PC-3 (cell line): ENCODE measurements around the gene CMTM2. TPM values are rescaled to one million over a fixed set of nuclear protein-coding genes. Genes with fewer than 3 reads are reported as not detected.
"Not testable (repeated sequence)": the region's sequence is repeated elsewhere in the genome, so short reads cannot be mapped to it uniquely, and the experiment has no call there.

Experiments used
- ATAC-seq: fragments of 200-7000 bp; cut with Tn5 transposase; 2 replicates; pipeline ENCODE4 v1.9.1; 2020; ENCODE audit warnings: mild to moderate bottlenecking, moderate library complexity
- BruUV-seq: library from RNA; stranded (reverse); fragments of 400-500 nt; replicated peaks from 2 replicates; lab custom pipeline; 2021; lab: Mats Ljungman, UMichigan
- CTCF ChIA-PET: fragments of 300-600 bp; sonication (Branson Sonifier 250); formaldehyde crosslinking; loops from one replicate; lab custom pipeline; 2022; ENCODE audit warnings: antibody characterized with exemption; lab: Charles Lee
- POLR2A ChIA-PET: fragments of 300-600 bp; sonication (Branson Sonifier 250); formaldehyde crosslinking; loops from one replicate; lab custom pipeline; 2022; ENCODE audit warnings: antibody characterized with exemption; ENCODE audit not compliant: unreplicated experiment; lab: Charles Lee
- DNase-seq: peaks from one replicate; pipeline ENCODE4 v3.0.0-alpha.2; 2015
- H2AFZ ChIP-seq: fragments of 300-600 bp; sonication (generic); 2 replicates; pipeline ENCODE4 v1.6.0; 2016; ENCODE audit warnings: antibody characterized with exemption, low read length
- H3F3A ChIP-seq: fragments of 300-600 bp; sonication (generic); one replicate; pipeline ENCODE4 v1.6.0; 2017; ENCODE audit warnings: antibody characterized with exemption, low read length, control low read depth, mild to moderate bottlenecking; ENCODE audit not compliant: unreplicated experiment
- H3K27ac ChIP-seq: fragments of 300-600 bp; sonication (generic); 2 replicates; pipeline ENCODE4 v1.5.1; 2016; ENCODE audit warnings: mild to moderate bottlenecking, low read length
- H3K27me3 ChIP-seq: fragments of 300-600 bp; sonication (generic); 2 replicates; pipeline ENCODE4 v1.6.1; 2016; ENCODE audit warnings: low read length, mixed read lengths
- H3K36me3 ChIP-seq: fragments of 300-600 bp; sonication (generic); 2 replicates; pipeline ENCODE4 v1.6.1; 2016; ENCODE audit warnings: low read depth, mixed run types, low read length, mixed read lengths
- H3K4me1 ChIP-seq: fragments of 300-600 bp; sonication (generic); 2 replicates; pipeline ENCODE4 v1.5.1; 2016; ENCODE audit warnings: low read length; ENCODE audit not compliant: insufficient read depth
- H3K4me2 ChIP-seq: fragments of 300-600 bp; sonication (generic); 2 replicates; pipeline ENCODE4 v1.6.0; 2016; ENCODE audit warnings: low read length
- H3K4me3 ChIP-seq: fragments of 300-600 bp; sonication (generic); 2 replicates; pipeline ENCODE4 v1.5.1; 2016; ENCODE audit warnings: mild to moderate bottlenecking, low read length, mixed read lengths
- H3K79me2 ChIP-seq: fragments of 300-600 bp; sonication (generic); 2 replicates; pipeline ENCODE4 v1.6.1; 2017; ENCODE audit warnings: low read length, mixed read lengths
- H3K9ac ChIP-seq: fragments of 300-600 bp; sonication (generic); 2 replicates; pipeline ENCODE4 v1.6.0; 2016; ENCODE audit warnings: mild to moderate bottlenecking, low read length
- H3K9me2 ChIP-seq: fragments of 300-600 bp; sonication (generic); replicated peaks from 2 replicates; pipeline ENCODE4 v1.6.1; 2016; ENCODE audit warnings: mixed run types, low read length, mixed read lengths
- H3K9me3 ChIP-seq: fragments of 300-600 bp; sonication (generic); 2 replicates; pipeline ENCODE4 v1.6.1; 2016; ENCODE audit warnings: low read length, mixed read lengths
- H4K20me1 ChIP-seq: fragments of 300-600 bp; sonication (generic); 2 replicates; pipeline ENCODE4 v1.6.1; 2016; ENCODE audit warnings: low read length, mixed read lengths
- EZH2 ChIP-seq: fragments of 300-600 bp; sonication (generic); IDR thresholded peaks from one replicate; pipeline ENCODE4 v1.6.1; 2017; ENCODE audit warnings: antibody characterized with exemption, mild to moderate bottlenecking, low read length; ENCODE audit not compliant: unreplicated experiment
- intact Hi-C: fragments of 100-400 bp; cut with micrococcal nuclease; formaldehyde crosslinking; loops from 2 replicates; pipeline ENCODE4 v1.9.0; 2023
- total RNA-seq: library from RNA; depleted of rRNA; stranded (reverse); fragments of >200 nt; gene quantifications from 2 replicates; pipeline ENCODE4 v1.2.3, GENCODE V29; 2014
- TF ChIP-seq, protein P1 (sequence below): fragments of 300-600 bp; sonication (generic); conservative IDR thresholded peaks from 2 replicates; pipeline ENCODE4 v1.5.1; 2017; ENCODE audit warnings: antibody characterized with exemption, low read depth, mild to moderate bottlenecking, low read length

CMTM2 gene
- total RNA-seq, 1 experiment from 2014 or later: not detected

DNA sequence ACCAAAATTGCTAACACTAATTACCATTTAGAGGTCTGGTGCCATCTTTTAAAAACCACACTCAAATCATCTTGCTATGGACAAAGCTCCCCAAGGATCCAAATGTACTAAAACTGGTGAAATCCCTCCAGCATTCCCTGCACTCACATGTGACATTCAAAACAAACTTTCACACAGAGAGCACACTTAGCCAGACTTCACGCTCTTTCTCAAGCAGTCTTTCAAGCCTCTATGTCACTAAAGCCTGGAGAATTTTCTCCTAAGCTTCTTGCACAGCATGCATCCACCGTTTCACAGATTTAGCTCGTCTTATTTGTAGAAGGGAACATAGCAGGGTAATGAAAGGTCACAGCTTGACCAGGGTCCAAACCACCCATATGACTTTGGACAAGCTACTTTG lies 44.5 kb downstream of the CMTM2 start:
- no peak overlapping the region for H3K27ac ChIP-seq
- no peak overlapping the region for H2AFZ ChIP-seq
- DNase-seq (no peak), ATAC-seq (no peak)
- no TSS peak for BruUV-seq
- H3K27me3 ChIP-seq: no peaks in the 10 kb centered on the region
- CTCF ChIA-PET: no interaction called here
- intact Hi-C loops: no loop called here
- no peaks in the 10 kb centered on the region for H3F3A ChIP-seq
- H4K20me1 ChIP-seq: no peaks in the 10 kb centered on the region
- no peaks in the 10 kb centered on the region for H3K36me3 ChIP-seq
- H3K4me1 ChIP-seq: peaks cover 9% of the 10 kb centered on the region
- H3K79me2 ChIP-seq: no peaks in the 10 kb centered on the region
- TF ChIP-seq, protein P1, sequence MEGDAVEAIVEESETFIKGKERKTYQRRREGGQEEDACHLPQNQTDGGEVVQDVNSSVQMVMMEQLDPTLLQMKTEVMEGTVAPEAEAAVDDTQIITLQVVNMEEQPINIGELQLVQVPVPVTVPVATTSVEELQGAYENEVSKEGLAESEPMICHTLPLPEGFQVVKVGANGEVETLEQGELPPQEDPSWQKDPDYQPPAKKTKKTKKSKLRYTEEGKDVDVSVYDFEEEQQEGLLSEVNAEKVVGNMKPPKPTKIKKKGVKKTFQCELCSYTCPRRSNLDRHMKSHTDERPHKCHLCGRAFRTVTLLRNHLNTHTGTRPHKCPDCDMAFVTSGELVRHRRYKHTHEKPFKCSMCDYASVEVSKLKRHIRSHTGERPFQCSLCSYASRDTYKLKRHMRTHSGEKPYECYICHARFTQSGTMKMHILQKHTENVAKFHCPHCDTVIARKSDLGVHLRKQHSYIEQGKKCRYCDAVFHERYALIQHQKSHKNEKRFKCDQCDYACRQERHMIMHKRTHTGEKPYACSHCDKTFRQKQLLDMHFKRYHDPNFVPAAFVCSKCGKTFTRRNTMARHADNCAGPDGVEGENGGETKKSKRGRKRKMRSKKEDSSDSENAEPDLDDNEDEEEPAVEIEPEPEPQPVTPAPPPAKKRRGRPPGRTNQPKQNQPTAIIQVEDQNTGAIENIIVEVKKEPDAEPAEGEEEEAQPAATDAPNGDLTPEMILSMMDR: no peak
- TF ChIP-seq EZH2: no peak
- no peak overlapping the region for H3K4me2 ChIP-seq
- H3K4me3 ChIP-seq: no peak overlapping the region
- H3K9ac ChIP-seq: no peak overlapping the region
- no peaks in the 10 kb centered on the region for H3K9me3 ChIP-seq
- POLR2A ChIA-PET: no interaction called here
- no peaks in the 10 kb centered on the region for H3K9me2 ChIP-seq

DNA sequence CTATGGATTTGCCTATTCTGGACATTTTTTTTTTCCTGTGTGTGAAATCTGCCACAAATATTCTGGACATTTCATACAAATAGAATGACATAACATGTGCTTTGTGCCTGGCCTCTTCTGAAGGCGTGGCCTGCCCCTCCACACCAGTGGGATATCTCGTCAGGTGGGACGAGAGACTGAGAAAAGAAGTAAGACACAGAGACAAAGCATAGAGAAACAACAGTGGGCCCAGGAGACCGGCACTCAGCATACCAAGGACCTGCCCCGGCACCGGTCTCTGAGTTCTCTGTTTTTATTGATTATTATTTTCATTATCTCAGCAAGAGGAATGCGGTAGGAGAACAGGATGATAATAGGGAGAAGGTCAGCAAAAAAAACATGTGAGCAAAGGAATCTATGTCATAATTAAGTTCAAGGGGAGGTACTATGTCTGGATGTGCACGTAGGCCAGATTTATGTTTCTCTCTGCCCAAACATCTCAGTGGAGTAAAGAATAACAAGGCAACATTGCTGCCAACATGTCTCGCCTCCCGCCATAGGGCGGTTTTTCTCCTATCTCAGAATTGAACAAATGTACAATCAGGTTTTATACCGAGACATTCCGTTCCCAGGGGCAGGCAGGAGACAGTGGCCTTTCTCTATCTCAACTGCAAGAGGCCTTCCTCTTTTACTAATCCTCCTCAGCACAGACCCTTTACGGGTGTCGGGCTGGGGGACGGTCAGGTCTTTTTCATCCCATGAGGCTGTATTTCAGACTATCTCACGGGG lies 48.5 kb downstream of the CMTM2 start:
- POLR2A ChIA-PET, H3K27me3 ChIP-seq, H3K9me3 ChIP-seq, CTCF ChIA-PET, H3K4me2 ChIP-seq, H3F3A ChIP-seq, H3K27ac ChIP-seq, H3K4me3 ChIP-seq, ATAC-seq, H4K20me1 ChIP-seq, BruUV-seq, H2AFZ ChIP-seq, H3K9ac ChIP-seq, H3K36me3 ChIP-seq, intact Hi-C loops, DNase-seq, H3K79me2 ChIP-seq, H3K4me1 ChIP-seq, H3K9me2 ChIP-seq: not testable (repeated sequence)

DNA sequence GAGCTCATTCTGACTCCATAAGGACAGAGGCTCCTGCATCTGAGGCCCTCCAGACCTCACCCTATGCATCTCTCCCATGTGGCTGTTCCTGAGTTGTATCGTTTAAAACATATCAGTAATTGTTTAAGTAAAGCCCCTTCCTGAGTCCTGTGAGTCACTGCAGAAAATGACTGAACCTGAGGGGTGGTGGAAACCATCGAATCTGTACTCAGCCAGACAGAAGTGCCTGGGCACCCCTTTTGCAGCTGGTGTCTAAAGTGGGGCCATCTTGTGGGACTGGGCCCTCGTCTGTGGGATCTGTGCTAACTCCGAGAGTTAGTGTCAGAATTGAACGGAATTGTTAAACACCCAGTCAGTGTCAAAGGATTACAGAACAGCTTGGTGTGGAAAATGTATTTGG lies 50.6 kb downstream of the CMTM2 start:
- Histone ChIP-seq H4K20me1 (no peaks in the 10 kb centered on the region), H3K36me3 (no peaks in the 10 kb centered on the region), H3K9me2 (no peaks in the 10 kb centered on the region), H3K79me2 (no peaks in the 10 kb centered on the region), H3K9ac (no peak overlapping the region), H3K4me3 (no peak overlapping the region), H3K27me3 (no peaks in the 10 kb centered on the region), H3K27ac (no peak overlapping the region), H3F3A (no peaks in the 10 kb centered on the region), H3K4me2 (no peak overlapping the region), H2AFZ (no peak overlapping the region), H3K9me3 (no peaks in the 10 kb centered on the region), H3K4me1 (no peaks in the 10 kb centered on the region)
- intact Hi-C loops: no loop called here
- CTCF ChIA-PET: no interaction called here
- TF ChIP-seq, protein P1: no peak
- TF ChIP-seq EZH2: no peak
- no peak for DNase-seq
- no TSS peak for BruUV-seq
- POLR2A ChIA-PET: no interaction called here
- ATAC-seq: no peak

DNA sequence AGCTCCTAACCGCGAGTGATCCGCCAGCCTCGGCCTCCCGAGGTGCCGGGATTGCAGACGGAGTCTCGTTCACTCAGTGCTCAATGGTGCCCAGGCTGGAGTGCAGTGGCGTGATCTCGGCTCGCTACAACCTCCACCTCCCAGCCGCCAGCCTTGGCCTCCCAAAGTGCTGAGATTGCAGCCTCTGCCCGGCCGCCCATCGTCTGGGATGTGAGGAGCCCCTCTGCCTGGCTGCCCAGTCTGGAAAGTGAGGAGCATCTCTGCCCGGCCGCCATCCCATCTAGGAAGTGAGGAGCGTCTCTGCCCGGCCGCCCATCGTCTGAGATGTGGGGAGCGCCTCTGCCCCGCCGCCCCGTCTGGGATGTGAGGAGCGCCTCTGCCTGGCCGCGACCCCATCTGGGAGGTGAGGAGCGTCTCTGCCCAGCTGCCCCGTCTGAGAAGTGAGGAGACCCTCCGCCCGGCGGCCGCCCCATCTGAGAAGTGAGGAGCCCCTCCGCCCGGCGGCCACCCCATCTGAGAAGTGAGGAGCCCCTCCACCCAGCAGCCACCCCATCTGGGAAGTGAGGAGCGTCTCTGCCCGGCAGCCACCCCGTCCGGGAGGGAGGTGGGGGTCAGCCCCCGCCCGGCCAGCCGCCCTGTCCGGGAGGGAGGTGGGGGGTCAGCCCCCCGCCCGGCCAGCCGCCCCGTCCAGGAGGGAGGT lies 51.4 kb downstream of the CMTM2 start:
- H3K4me2 ChIP-seq, ATAC-seq, DNase-seq, H3K79me2 ChIP-seq, H3K4me3 ChIP-seq, CTCF ChIA-PET, H3K27me3 ChIP-seq, H3K27ac ChIP-seq, H3F3A ChIP-seq, intact Hi-C loops, H3K9me3 ChIP-seq, H3K36me3 ChIP-seq, H3K9ac ChIP-seq, H4K20me1 ChIP-seq, POLR2A ChIA-PET, H3K9me2 ChIP-seq, H2AFZ ChIP-seq, H3K4me1 ChIP-seq, BruUV-seq: not testable (repeated sequence)

DNA sequence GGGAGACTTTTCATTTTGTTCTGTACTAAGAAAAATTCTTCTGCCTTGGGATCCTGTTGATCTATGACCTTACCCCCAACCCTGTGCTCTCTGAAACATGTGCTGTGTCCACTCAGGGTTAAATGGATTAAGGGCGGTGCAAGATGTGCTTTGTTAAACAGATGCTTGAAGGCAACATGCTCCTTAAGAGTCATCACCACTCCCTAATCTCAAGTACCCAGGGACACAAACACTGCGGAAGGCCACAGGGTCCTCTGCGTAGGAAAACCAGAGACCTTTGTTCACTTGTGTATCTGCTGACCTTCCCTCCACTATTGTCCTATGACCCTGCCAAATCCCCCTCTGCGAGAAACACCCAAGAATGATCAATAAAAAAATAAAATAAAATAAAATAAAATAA lies 52.3 kb downstream of the CMTM2 start:
- H3K9me3 ChIP-seq, H3K9me2 ChIP-seq, H3K4me3 ChIP-seq, CTCF ChIA-PET, H3K27me3 ChIP-seq, H3K79me2 ChIP-seq, H3K27ac ChIP-seq, POLR2A ChIA-PET, H3K36me3 ChIP-seq, DNase-seq, H3K4me1 ChIP-seq, intact Hi-C loops, H4K20me1 ChIP-seq, H3F3A ChIP-seq, H3K9ac ChIP-seq, BruUV-seq, ATAC-seq, H3K4me2 ChIP-seq, H2AFZ ChIP-seq: not testable (repeated sequence)
